A549 (cell line): ENCODE measurements around the gene GDA. TPM values are rescaled to one million over a fixed set of nuclear protein-coding genes. Genes with fewer than 3 reads are reported as not detected.

Experiments used
- ATAC-seq, 2 experiments: fragments of 200-7000 bp in 1 of 2; fragments of >200 bp in 1 of 2; cut with Nextera tagmentation in 1 of 2; cut with Tn5 transposase in 1 of 2; 3 replicates each; pipeline versions ENCODE4 v1.8.0 to v1.9.1; 2018 to 2020; ENCODE audit warnings: mild to moderate bottlenecking in 1 of 2, moderate library complexity in 1 of 2
- CTCF ChIA-PET: fragments of 300-600 bp; sonication (Branson Sonifier 250); formaldehyde crosslinking; extraction: SDS; loops from one replicate; lab custom pipeline; 2021; ENCODE audit warnings: antibody characterized with exemption, inconsistent platforms; lab: Yijun Ruan, JAX
- POLR2A ChIA-PET: fragments of 350-600 bp; formaldehyde crosslinking; extraction: SDS; loops from one replicate; lab custom pipeline; 2021; ENCODE audit warnings: antibody characterized with exemption, inconsistent platforms; lab: Yijun Ruan, JAX
- DNase-seq, 2 experiments: peaks; one replicate each; pipeline versions ENCODE4 v3.0.0 to v3.0.0-alpha.2; 2011 to 2016; ENCODE audit warnings: low read depth in 1 of 2, low spot score in 1 of 2
- FAIRE-seq: peaks from 2 replicates; lab custom pipeline; 2011; peaks lifted over from hg19 to GRCh38; lab: Jason Lieb, UNC
- H3K27ac ChIP-seq, 2 experiments: fragments of >200 bp; sonication (Bioruptor Twin); formaldehyde crosslinking; 3 replicates each; pipeline ENCODE4 v1.5.1; 2016 to 2017
- H3K4me1 ChIP-seq: fragments of >200 bp; sonication (Bioruptor Twin); formaldehyde crosslinking; 3 replicates; pipeline ENCODE4 v1.6.1; 2016
- H3K4me2 ChIP-seq: fragments of >200 bp; sonication (Bioruptor Twin); formaldehyde crosslinking; 3 replicates; pipeline ENCODE4 v1.6.1; 2016
- H3K4me3 ChIP-seq: fragments of >200 bp; sonication (Bioruptor Twin); formaldehyde crosslinking; 3 replicates; pipeline ENCODE4 v1.5.1; 2016
- H3K9me3 ChIP-seq: fragments of >200 bp; sonication (Bioruptor Twin); formaldehyde crosslinking; 3 replicates; pipeline ENCODE4 v1.6.1; 2016
- CBX2 ChIP-seq: fragments of 200-600 bp; sonication (generic); IDR thresholded peaks from 2 replicates; pipeline ENCODE4 v1.6.1; 2016; ENCODE audit warnings: low read depth, mild to moderate bottlenecking, borderline replicate concordance
- ELK1 ChIP-seq: fragments of 150-350 bp; IDR thresholded peaks from 2 replicates; pipeline ENCODE4 v1.6.1; 2014; ENCODE audit warnings: low read depth, mild to moderate bottlenecking, low read length
- FOSL2 ChIP-seq, 2 experiments: fragments of 450-650 bp in 1 of 2; fragments of >200 bp in 1 of 2; sonication (Bioruptor Twin) in 1 of 2; formaldehyde crosslinking; IDR thresholded peaks; 2 replicates each; pipeline versions ENCODE4 v1.5.0 to v1.6.1; 2016 to 2020; ENCODE audit warnings: mild to moderate bottlenecking in 1 of 2, moderate library complexity in 1 of 2
- HDAC2 ChIP-seq: fragments of 200-600 bp; sonication (generic); IDR thresholded peaks from 2 replicates; pipeline ENCODE4 v1.6.1; 2016
- HMGXB4 ChIP-seq: fragments of 250-450 bp; sonication (Bioruptor Pico); IDR thresholded peaks from 2 replicates; pipeline ENCODE4 v1.5.0; 2021; ENCODE audit warnings: mild to moderate bottlenecking, moderate library complexity, borderline replicate concordance
- HOXA7 ChIP-seq: fragments of 250-450 bp; sonication (Bioruptor Pico); IDR thresholded peaks from 2 replicates; pipeline ENCODE4 v1.5.0; 2020; ENCODE audit warnings: mild to moderate bottlenecking, moderate library complexity
- JUN ChIP-seq, 2 experiments: fragments of >200 bp; sonication (Bioruptor Twin); formaldehyde crosslinking; IDR thresholded peaks; 2 replicates in 1 of 2; 3 replicates in 1 of 2; pipeline ENCODE4 v1.6.1; 2016 to 2017
- MAFK ChIP-seq: fragments of 450-650 bp; IDR thresholded peaks from 2 replicates; pipeline ENCODE4 v1.6.1; 2014; ENCODE audit not compliant: partially characterized antibody
- MAX ChIP-seq: IDR thresholded peaks from 2 replicates; pipeline ENCODE4 v1.6.1; 2012
- MAZ ChIP-seq: fragments of 150-350 bp; IDR thresholded peaks from 2 replicates; pipeline ENCODE4 v1.6.1; 2014; ENCODE audit warnings: antibody characterized with exemption, low read depth, low read length, borderline replicate concordance
- NR3C1 ChIP-seq: fragments of >200 bp; sonication (Bioruptor Twin); formaldehyde crosslinking; IDR thresholded peaks from 3 replicates; pipeline ENCODE4 v1.6.1; 2017
- POLR2AphosphoS2 ChIP-seq: conservative IDR thresholded peaks from 2 replicates; pipeline ENCODE4 v1.6.1; 2012; ENCODE audit warnings: low read length, improper control_type of control experiment, inconsistent platforms
- RFX5 ChIP-seq: fragments of 450-650 bp; IDR thresholded peaks from 2 replicates; pipeline ENCODE4 v1.7.1; 2014; ENCODE audit warnings: antibody characterized with exemption, mild to moderate bottlenecking, moderate library complexity
- ZNF302 ChIP-seq: fragments of 250-450 bp; sonication (Bioruptor Pico); IDR thresholded peaks from 2 replicates; pipeline ENCODE4 v1.9.0; 2021; ENCODE audit warnings: inconsistent platforms, mild to moderate bottlenecking, moderate library complexity
- WGBS: methylation state at CpG from one replicate; pipeline ENCODE4 v1.1.6; 2017; ENCODE audit errors: missing lambda C conversion rate; 5-methylcytosine and 5-hydroxymethylcytosine counted together
- polyA plus RNA-seq, 4 experiments: library from polyadenylated mRNA; depleted of rRNA in 3 of 4; stranded (reverse); fragments of >200 nt; fragmentation: RNase III in 1 of 4; extraction: RNeasy Plus Mini Kit Qiagen cat#74134 plus additional on column Dnase treatment in 1 of 4; gene quantifications; 2 replicates in 3 of 4; 3 replicates in 1 of 4; pipeline ENCODE4 v1.2.3, GENCODE V29; 2011 to 2017

The GDA gene
- polyA plus RNA-seq, 2 of the 4 experiments (the other 2 are of a cell fraction): 0.23 to 1.2 TPM

GRCh38 chr9:72154468-72155285 lies 5.4 kb downstream of the GDA start:
- FAIRE-seq (peak; percentile 68), ATAC-seq (peak; percentile 47 to 70; a peak in 3 of 6 replicates), DNase-seq (peak in 1 of 2 experiments; percentile 31)
- 42% methylated on average over 9 of the region's 9 CpGs for WGBS
- POLR2A ChIA-PET: no interaction called here
- TF ChIP-seq MAFK (peak; percentile 44), RFX5 (no peak), FOSL2 (IDR thresholded peaks at IDR 0.05) (no peak), FOSL2 (CRISPR knock-in tag; IDR thresholded peaks at IDR 0.05) (peak; percentile 22; the same call in 1 of the 2 replicates)
- H3K4me1 ChIP-seq: peaks cover 13% of the 10 kb centered on the region; the same call in 2 of the 3 replicates
- H3K9me3 ChIP-seq: no peaks in the 10 kb centered on the region
- CTCF ChIA-PET: no interaction called here
- no peak overlapping the region for H3K4me3 ChIP-seq
- H3K27ac ChIP-seq: no peak overlapping the region
- peak overlapping the region; percentile 21 for H3K4me2 ChIP-seq

GRCh38 chr9:72155301-72155700 lies 6.1 kb downstream of the GDA start:
- no peak for ATAC-seq
- no peak overlapping the region for H3K4me3 ChIP-seq
- CTCF ChIA-PET: interaction anchor here (1.0 kb wide), 1 partner anchor 13 kb away, joined by 3 read pairs; no protein-coding TSS in a partner anchor

GRCh38 chr9:72156586-72156985 lies 7.3 kb downstream of the GDA start:
- ChIA-PET CTCF (no interaction called here), POLR2A (no interaction called here)
- Histone ChIP-seq H3K4me2 (no peak overlapping the region), H3K4me3 (no peak overlapping the region), H3K4me1 (peaks cover 10% of the 10 kb centered on the region; the same call in 2 of the 3 replicates), H3K27ac (no peak overlapping the region), H3K9me3 (no peaks in the 10 kb centered on the region; the same call in 2 of the 3 replicates)
- FAIRE-seq (no peak), ATAC-seq (peak in 1 of 2 experiments; percentile 47; a peak in 2 of 6 replicates), DNase-seq (no peak)
- no peak for TF ChIP-seq HDAC2
- TF ChIP-seq JUN (IDR thresholded peaks at IDR 0.05): no peak
- TF ChIP-seq HMGXB4 (CRISPR knock-in tag): no peak
- no peak for TF ChIP-seq HOXA7

More at GRCh38 chr9:72155301-72155700, 6.1 kb downstream of the GDA start:
- WGBS: 80% methylated on average over 2 of the region's 2 CpGs
- H3K9me3 ChIP-seq: no peaks in the 10 kb centered on the region; the same call in 2 of the 3 replicates
- no peak for TF ChIP-seq ZNF302 (CRISPR knock-in tag)
- TF ChIP-seq HMGXB4 (CRISPR knock-in tag): no peak
- TF ChIP-seq CBX2: no peak
- no peak for TF ChIP-seq FOSL2 (IDR thresholded peaks at IDR 0.05)
- TF ChIP-seq FOSL2 (CRISPR knock-in tag; IDR thresholded peaks at IDR 0.05): no peak
- no peak for TF ChIP-seq POLR2AphosphoS2
- TF ChIP-seq MAZ: no peak
- TF ChIP-seq ELK1: no peak
- no peak for TF ChIP-seq NR3C1
- no peak for TF ChIP-seq MAX
- POLR2A ChIA-PET: no interaction called here
- no peak overlapping the region for H3K4me2 ChIP-seq
- H3K4me1 ChIP-seq: peaks cover 10% of the 10 kb centered on the region; the same call in 2 of the 3 replicates
- no peak for DNase-seq
- no peak overlapping the region for H3K27ac ChIP-seq
- FAIRE-seq: no peak
